WTC11 (cell line): ENCODE measurements around the gene TMEM229B.

Experiments used
- AFF4 ChIP-seq: sonication (generic); formaldehyde crosslinking; IDR thresholded peaks from 2 replicates; pipeline ENCODE4 v1.8.1; 2023; ENCODE audit warnings: mild to moderate bottlenecking, missing genetic modification reagents, borderline replicate concordance
- E2F1 ChIP-seq: sonication (generic); formaldehyde crosslinking; IDR thresholded peaks from 2 replicates; pipeline ENCODE4 v1.8.0; 2022; ENCODE audit warnings: mild to moderate bottlenecking, missing genetic modification reagents
- ETV6 ChIP-seq: sonication (generic); formaldehyde crosslinking; IDR thresholded peaks from 2 replicates; pipeline ENCODE4 v1.8.1; 2022; ENCODE audit warnings: mild to moderate bottlenecking, missing genetic modification reagents
- MAX ChIP-seq: sonication (generic); formaldehyde crosslinking; IDR thresholded peaks from 2 replicates; pipeline ENCODE4 v1.8.0; 2022; ENCODE audit warnings: mild to moderate bottlenecking, missing genetic modification reagents
- MYBL2 ChIP-seq: sonication (generic); formaldehyde crosslinking; IDR thresholded peaks from 2 replicates; pipeline ENCODE4 v1.8.1; 2023; ENCODE audit warnings: mild to moderate bottlenecking, moderate library complexity, missing genetic modification reagents
- PRDM15 ChIP-seq: sonication (generic); formaldehyde crosslinking; IDR thresholded peaks from 2 replicates; pipeline ENCODE4 v1.8.0; 2022; ENCODE audit warnings: missing genetic modification reagents
- PREB ChIP-seq: sonication (generic); formaldehyde crosslinking; IDR thresholded peaks from 2 replicates; pipeline ENCODE4 v1.8.1; 2022; ENCODE audit warnings: mild to moderate bottlenecking, missing genetic modification reagents, moderate library complexity, borderline replicate concordance
- SMAD4 ChIP-seq: sonication (generic); formaldehyde crosslinking; IDR thresholded peaks from 2 replicates; pipeline ENCODE4 v1.8.0; 2022; ENCODE audit warnings: mild to moderate bottlenecking, missing genetic modification reagents
- ZNF138 ChIP-seq: sonication (generic); formaldehyde crosslinking; conservative IDR thresholded peaks from 2 replicates; pipeline ENCODE4 v1.8.1; 2022; ENCODE audit warnings: mild to moderate bottlenecking, moderate library complexity, missing genetic modification reagents
- ZNF317 ChIP-seq: sonication (generic); formaldehyde crosslinking; IDR thresholded peaks from 2 replicates; pipeline ENCODE4 v1.8.1; 2023; ENCODE audit warnings: low read depth, mild to moderate bottlenecking, moderate library complexity, missing genetic modification reagents, borderline replicate concordance
- TF ChIP-seq, protein P1 (sequence below): sonication (generic); formaldehyde crosslinking; conservative IDR thresholded peaks from 2 replicates; pipeline ENCODE4 v1.8.1; 2022; ENCODE audit warnings: mild to moderate bottlenecking, missing genetic modification reagents
- TF ChIP-seq, protein P2 (sequence below): fragments of 200-600 bp; IDR thresholded peaks from 2 replicates; pipeline ENCODE4 v1.8.0; 2022; ENCODE audit warnings: antibody characterized with exemption
- TF ChIP-seq, protein P3 (sequence below): sonication (generic); formaldehyde crosslinking; IDR thresholded peaks from 2 replicates; pipeline ENCODE4 v1.8.0; 2023; ENCODE audit warnings: missing genetic modification reagents, mild to moderate bottlenecking, borderline replicate concordance
- TF ChIP-seq, protein P4 (sequence below): sonication (generic); formaldehyde crosslinking; IDR thresholded peaks from 2 replicates; pipeline ENCODE4 v1.8.1; 2022; ENCODE audit warnings: mild to moderate bottlenecking, moderate library complexity, missing genetic modification reagents

DNA sequence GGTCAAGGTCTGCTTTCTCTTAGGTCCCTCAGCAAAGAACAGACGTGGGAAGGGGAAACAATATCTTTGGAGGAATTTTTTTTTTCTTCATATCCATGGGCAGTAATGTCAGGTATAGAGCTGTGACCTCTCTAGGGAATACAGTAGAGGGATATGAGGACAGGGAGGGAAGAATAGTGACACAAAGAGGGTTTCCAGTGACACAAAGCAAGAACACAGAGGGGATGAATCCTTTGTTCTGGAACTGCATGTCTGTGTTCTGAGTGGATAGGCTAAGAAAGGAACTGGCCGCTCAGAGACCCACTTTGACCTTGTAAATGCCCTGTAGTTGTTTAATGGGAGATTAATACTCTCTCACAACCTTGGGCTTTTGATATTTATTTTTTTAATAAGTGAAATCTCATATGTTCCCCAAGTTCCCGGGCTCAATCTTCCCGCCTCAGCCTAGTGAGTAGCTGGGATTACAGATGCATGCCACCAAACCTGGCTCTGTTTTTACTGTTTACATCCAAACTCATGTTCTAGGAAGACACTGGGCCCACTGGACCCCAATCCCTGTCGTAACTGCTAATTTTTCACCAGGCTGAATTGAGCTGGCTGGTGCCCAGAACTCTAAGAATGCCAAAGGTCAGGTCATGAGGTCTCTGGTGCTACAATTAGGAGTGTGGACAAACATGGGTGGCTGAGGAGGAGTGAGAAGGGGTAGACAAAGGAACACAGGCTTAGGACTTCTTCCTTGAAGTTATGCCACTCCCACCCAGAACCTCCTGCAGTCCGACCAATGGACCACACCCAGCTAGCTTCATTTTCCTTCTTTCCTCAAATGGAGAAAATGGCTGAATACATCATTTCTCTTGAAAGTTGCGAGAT, 35.5 kb upstream of the TMEM229B start:
- TF ChIP-seq PREB (CRISPR knock-in tag) (no peak), MYBL2 (CRISPR knock-in tag) (no peak), ETV6 (CRISPR knock-in tag) (no peak), ZNF138 (CRISPR knock-in tag) (no peak), ZNF317 (CRISPR knock-in tag) (no peak), MAX (CRISPR knock-in tag) (no peak), E2F1 (CRISPR knock-in tag) (no peak), AFF4 (CRISPR knock-in tag) (no peak), SMAD4 (CRISPR knock-in tag) (no peak), PRDM15 (CRISPR knock-in tag) (no peak)
- TF ChIP-seq, protein P1, sequence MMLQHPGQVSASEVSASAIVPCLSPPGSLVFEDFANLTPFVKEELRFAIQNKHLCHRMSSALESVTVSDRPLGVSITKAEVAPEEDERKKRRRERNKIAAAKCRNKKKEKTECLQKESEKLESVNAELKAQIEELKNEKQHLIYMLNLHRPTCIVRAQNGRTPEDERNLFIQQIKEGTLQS (CRISPR knock-in tag) = no peak
- TF ChIP-seq, protein P2, sequence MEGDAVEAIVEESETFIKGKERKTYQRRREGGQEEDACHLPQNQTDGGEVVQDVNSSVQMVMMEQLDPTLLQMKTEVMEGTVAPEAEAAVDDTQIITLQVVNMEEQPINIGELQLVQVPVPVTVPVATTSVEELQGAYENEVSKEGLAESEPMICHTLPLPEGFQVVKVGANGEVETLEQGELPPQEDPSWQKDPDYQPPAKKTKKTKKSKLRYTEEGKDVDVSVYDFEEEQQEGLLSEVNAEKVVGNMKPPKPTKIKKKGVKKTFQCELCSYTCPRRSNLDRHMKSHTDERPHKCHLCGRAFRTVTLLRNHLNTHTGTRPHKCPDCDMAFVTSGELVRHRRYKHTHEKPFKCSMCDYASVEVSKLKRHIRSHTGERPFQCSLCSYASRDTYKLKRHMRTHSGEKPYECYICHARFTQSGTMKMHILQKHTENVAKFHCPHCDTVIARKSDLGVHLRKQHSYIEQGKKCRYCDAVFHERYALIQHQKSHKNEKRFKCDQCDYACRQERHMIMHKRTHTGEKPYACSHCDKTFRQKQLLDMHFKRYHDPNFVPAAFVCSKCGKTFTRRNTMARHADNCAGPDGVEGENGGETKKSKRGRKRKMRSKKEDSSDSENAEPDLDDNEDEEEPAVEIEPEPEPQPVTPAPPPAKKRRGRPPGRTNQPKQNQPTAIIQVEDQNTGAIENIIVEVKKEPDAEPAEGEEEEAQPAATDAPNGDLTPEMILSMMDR = no peak
- TF ChIP-seq, protein P3, sequence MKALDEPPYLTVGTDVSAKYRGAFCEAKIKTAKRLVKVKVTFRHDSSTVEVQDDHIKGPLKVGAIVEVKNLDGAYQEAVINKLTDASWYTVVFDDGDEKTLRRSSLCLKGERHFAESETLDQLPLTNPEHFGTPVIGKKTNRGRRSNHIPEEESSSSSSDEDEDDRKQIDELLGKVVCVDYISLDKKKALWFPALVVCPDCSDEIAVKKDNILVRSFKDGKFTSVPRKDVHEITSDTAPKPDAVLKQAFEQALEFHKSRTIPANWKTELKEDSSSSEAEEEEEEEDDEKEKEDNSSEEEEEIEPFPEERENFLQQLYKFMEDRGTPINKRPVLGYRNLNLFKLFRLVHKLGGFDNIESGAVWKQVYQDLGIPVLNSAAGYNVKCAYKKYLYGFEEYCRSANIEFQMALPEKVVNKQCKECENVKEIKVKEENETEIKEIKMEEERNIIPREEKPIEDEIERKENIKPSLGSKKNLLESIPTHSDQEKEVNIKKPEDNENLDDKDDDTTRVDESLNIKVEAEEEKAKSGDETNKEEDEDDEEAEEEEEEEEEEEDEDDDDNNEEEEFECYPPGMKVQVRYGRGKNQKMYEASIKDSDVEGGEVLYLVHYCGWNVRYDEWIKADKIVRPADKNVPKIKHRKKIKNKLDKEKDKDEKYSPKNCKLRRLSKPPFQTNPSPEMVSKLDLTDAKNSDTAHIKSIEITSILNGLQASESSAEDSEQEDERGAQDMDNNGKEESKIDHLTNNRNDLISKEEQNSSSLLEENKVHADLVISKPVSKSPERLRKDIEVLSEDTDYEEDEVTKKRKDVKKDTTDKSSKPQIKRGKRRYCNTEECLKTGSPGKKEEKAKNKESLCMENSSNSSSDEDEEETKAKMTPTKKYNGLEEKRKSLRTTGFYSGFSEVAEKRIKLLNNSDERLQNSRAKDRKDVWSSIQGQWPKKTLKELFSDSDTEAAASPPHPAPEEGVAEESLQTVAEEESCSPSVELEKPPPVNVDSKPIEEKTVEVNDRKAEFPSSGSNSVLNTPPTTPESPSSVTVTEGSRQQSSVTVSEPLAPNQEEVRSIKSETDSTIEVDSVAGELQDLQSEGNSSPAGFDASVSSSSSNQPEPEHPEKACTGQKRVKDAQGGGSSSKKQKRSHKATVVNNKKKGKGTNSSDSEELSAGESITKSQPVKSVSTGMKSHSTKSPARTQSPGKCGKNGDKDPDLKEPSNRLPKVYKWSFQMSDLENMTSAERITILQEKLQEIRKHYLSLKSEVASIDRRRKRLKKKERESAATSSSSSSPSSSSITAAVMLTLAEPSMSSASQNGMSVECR = no peak
- TF ChIP-seq, protein P4, sequence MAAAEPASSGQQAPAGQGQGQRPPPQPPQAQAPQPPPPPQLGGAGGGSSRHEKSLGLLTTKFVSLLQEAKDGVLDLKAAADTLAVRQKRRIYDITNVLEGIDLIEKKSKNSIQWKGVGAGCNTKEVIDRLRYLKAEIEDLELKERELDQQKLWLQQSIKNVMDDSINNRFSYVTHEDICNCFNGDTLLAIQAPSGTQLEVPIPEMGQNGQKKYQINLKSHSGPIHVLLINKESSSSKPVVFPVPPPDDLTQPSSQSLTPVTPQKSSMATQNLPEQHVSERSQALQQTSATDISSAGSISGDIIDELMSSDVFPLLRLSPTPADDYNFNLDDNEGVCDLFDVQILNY = no peak
